ENCODE results near the gene HP. TPM values are rescaled to one million over a fixed set of nuclear protein-coding genes. Genes with fewer than 3 reads are reported as not detected.
A peak's percentile ranks its signal among the peaks of the same experiment; 100 is the strongest.

HP gene
- total and polyA plus RNA-seq, 2 experiments from 2014 or later: 430 to 719 TPM

GRCh38 chr16:72084445-72084844, 30.1 kb downstream of the HP start:
- no peak for DNase-seq (ENCODE audit: low spot score)
- WGBS (ENCODE audit: low lambda C conversion rate, missing lambda C conversion rate): 97% methylated on average over 10 of the region's 10 CpGs
- Histone ChIP-seq H3K9me2 (replicated peaks; ENCODE audit: insufficient read depth) (no peaks in the 10 kb centered on the region), H4K20me1 (ENCODE audit: insufficient read depth, poor library complexity, severe bottlenecking) (no peaks in the 10 kb centered on the region), H3K4me1 (ENCODE audit: insufficient read depth) (no peaks in the 10 kb centered on the region), H3K4me2 (no peak overlapping the region), H3K27me3 (no peaks in the 10 kb centered on the region), H3K9me3 (ENCODE audit: low read depth) (no peaks in the 10 kb centered on the region), H3K27ac (no peak overlapping the region), H2AFZ (no peak overlapping the region), H3K79me2 (no peaks in the 10 kb centered on the region), H3K36me3 (replicated peaks; ENCODE audit: insufficient read depth, low read depth) (no peaks in the 10 kb centered on the region), H3K4me3 (no peak overlapping the region)
- TF ChIP-seq EZH2phosphoT487 (IDR thresholded peaks at IDR 0.05; ENCODE audit: low read depth, severe bottlenecking, unreplicated experiment) (no peak), EZH2 (IDR thresholded peaks at IDR 0.05; ENCODE audit: borderline replicate concordance) (no peak)
- TF ChIP-seq, protein P1, sequence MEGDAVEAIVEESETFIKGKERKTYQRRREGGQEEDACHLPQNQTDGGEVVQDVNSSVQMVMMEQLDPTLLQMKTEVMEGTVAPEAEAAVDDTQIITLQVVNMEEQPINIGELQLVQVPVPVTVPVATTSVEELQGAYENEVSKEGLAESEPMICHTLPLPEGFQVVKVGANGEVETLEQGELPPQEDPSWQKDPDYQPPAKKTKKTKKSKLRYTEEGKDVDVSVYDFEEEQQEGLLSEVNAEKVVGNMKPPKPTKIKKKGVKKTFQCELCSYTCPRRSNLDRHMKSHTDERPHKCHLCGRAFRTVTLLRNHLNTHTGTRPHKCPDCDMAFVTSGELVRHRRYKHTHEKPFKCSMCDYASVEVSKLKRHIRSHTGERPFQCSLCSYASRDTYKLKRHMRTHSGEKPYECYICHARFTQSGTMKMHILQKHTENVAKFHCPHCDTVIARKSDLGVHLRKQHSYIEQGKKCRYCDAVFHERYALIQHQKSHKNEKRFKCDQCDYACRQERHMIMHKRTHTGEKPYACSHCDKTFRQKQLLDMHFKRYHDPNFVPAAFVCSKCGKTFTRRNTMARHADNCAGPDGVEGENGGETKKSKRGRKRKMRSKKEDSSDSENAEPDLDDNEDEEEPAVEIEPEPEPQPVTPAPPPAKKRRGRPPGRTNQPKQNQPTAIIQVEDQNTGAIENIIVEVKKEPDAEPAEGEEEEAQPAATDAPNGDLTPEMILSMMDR (IDR thresholded peaks at IDR 0.05; ENCODE audit: poor library complexity): no peak

DNA sequence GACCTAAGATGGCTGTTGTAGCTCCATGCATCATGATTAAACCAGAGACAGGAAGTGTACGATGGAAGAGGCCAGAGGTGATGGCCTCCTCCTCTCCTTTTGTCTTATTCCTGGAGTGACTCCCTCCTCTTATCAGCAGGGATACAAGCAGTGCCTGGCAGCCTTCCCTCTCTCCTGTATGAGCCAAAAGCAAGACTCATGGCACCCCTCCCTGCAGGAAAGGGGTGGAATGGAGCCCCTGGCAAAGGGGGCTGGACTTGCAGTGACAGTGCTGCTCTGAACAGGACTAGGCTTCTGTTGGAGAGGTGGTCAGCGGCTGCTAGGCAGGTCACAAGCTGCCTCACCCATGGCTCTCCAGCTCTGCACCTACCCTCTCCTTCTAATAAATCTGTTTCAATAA, 30.7 kb downstream of the HP start:
- Histone ChIP-seq H3K27me3 (no peaks in the 10 kb centered on the region), H4K20me1 (ENCODE audit: insufficient read depth, poor library complexity, severe bottlenecking) (no peaks in the 10 kb centered on the region), H3K27ac (no peak overlapping the region), H3K4me1 (ENCODE audit: insufficient read depth) (no peaks in the 10 kb centered on the region), H3K79me2 (peaks cover 4% of the 10 kb centered on the region), H3K9me2 (replicated peaks; ENCODE audit: insufficient read depth) (no peaks in the 10 kb centered on the region), H2AFZ (no peak overlapping the region), H3K36me3 (replicated peaks; ENCODE audit: insufficient read depth, low read depth) (no peaks in the 10 kb centered on the region), H3K4me2 (no peak overlapping the region), H3K9me3 (ENCODE audit: low read depth) (no peaks in the 10 kb centered on the region), H3K4me3 (no peak overlapping the region)
- TF ChIP-seq, protein P1 (IDR thresholded peaks at IDR 0.05; ENCODE audit: poor library complexity): no peak
- TF ChIP-seq EZH2 (IDR thresholded peaks at IDR 0.05; ENCODE audit: borderline replicate concordance) (no peak), EZH2phosphoT487 (IDR thresholded peaks at IDR 0.05; ENCODE audit: low read depth, severe bottlenecking, unreplicated experiment) (no peak)
- no peak for DNase-seq (ENCODE audit: low spot score)
- 94% methylated on average over 2 of the region's 2 CpGs for WGBS (ENCODE audit: low lambda C conversion rate, missing lambda C conversion rate)

DNA sequence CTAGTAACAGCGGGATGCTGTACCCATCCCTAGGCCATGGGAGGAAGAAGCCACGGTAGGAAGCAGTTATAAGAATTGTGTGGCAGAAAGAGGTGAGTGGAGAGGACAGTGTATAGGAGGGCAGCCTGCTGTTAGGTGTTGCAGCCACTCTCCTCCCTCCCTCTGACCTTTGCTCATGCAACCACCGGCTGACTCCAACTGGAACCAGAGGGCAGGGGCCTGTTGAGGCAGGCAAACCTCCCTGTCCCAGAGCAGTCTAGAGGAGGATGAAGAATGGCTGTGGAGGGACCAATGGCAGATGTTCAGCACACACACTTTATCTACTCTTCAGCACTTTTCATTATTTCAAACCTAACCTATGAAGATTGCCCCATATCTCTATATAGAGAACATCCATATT, 36.9 kb downstream of the HP start:
- H3K27me3 ChIP-seq: no peaks in the 10 kb centered on the region
- peaks cover 57% of the 10 kb centered on the region for H3K79me2 ChIP-seq
- no peaks in the 10 kb centered on the region for H4K20me1 ChIP-seq (ENCODE audit: insufficient read depth, poor library complexity, severe bottlenecking)
- no peaks in the 10 kb centered on the region for H3K9me2 ChIP-seq (replicated peaks; ENCODE audit: insufficient read depth)
- H2AFZ ChIP-seq: no peak overlapping the region
- H3K27ac ChIP-seq: no peak overlapping the region
- H3K9me3 ChIP-seq (ENCODE audit: low read depth): no peaks in the 10 kb centered on the region
- peak overlapping the region; percentile 11 for H3K4me2 ChIP-seq
- peak; percentile 23 for DNase-seq (ENCODE audit: low spot score)
- no peak overlapping the region for H3K4me3 ChIP-seq
- H3K4me1 ChIP-seq (ENCODE audit: insufficient read depth): peaks cover 18% of the 10 kb centered on the region
- TF ChIP-seq EZH2 (IDR thresholded peaks at IDR 0.05; ENCODE audit: borderline replicate concordance) (no peak), EZH2phosphoT487 (IDR thresholded peaks at IDR 0.05; ENCODE audit: low read depth, severe bottlenecking, unreplicated experiment) (no peak)
- TF ChIP-seq, protein P1 (IDR thresholded peaks at IDR 0.05; ENCODE audit: poor library complexity): no peak
- no peaks in the 10 kb centered on the region for H3K36me3 ChIP-seq (replicated peaks; ENCODE audit: insufficient read depth, low read depth)
- WGBS (ENCODE audit: low lambda C conversion rate, missing lambda C conversion rate): 70% methylated on average over 3 of the region's 3 CpGs
